Endothelial cell of umbilical vein (primary cell): ENCODE measurements around the gene SGPL1. TPM values are rescaled to one million over a fixed set of nuclear protein-coding genes. Genes with fewer than 3 reads are reported as not detected.

ENCODE experiments used
- BruUV-seq: library from RNA; stranded (reverse); fragments of 400-500 nt; replicated peaks from 2 replicates; lab custom pipeline; 2021; lab: Mats Ljungman, UMichigan
- CTCF ChIA-PET: fragments of 300-600, 350-600 bp; sonication (Branson Sonifier 250); formaldehyde crosslinking; loops from one replicate; lab custom pipeline; 2021; ENCODE audit warnings: antibody characterized with exemption, inconsistent platforms; lab: Charles Lee
- POLR2A ChIA-PET: fragments of 300-600, 350-600 bp; sonication (Branson Sonifier 250); formaldehyde crosslinking; loops from one replicate; lab custom pipeline; 2021; ENCODE audit warnings: antibody characterized with exemption, inconsistent platforms; lab: Charles Lee
- DNase-seq: peaks from one replicate; pipeline ENCODE4 v3.0.0-alpha.2; 2011; ENCODE audit warnings: low read depth, low spot score
- FAIRE-seq: peaks from 2 replicates; lab custom pipeline; 2011; peaks lifted over from hg19 to GRCh38; lab: Jason Lieb, UNC
- H2AFZ ChIP-seq: 2 replicates; pipeline ENCODE4 v1.6.0; 2012; ENCODE audit warnings: low read depth, low read length, control low read depth, inconsistent platforms
- H3K27ac ChIP-seq: 2 replicates; pipeline ENCODE4 v1.5.1; 2011; ENCODE audit warnings: low read depth, mild to moderate bottlenecking, control low read depth, low read length, moderate library complexity; ENCODE audit not compliant: insufficient read depth
- H3K27me3 ChIP-seq, 2 experiments: 2 replicates each; pipeline versions ENCODE4 v1.6.0 to v1.6.1; 2011; ENCODE audit warnings: low read length in 2 of 2, mixed read lengths in 1 of 2; ENCODE audit not compliant: control insufficient read depth in 2 of 2, insufficient read depth in 2 of 2
- H3K36me3 ChIP-seq, 2 experiments: 2 replicates in 1 of 2; 3 replicates in 1 of 2; pipeline ENCODE4 v1.5.1; 2011; ENCODE audit warnings: low read length in 2 of 2, mild to moderate bottlenecking in 1 of 2, moderate library complexity in 1 of 2; ENCODE audit not compliant: control insufficient read depth in 2 of 2, insufficient read depth in 2 of 2; ENCODE audit errors: extremely low read depth in 1 of 2
- H3K4me1 ChIP-seq: 3 replicates; pipeline ENCODE4 v1.5.1; 2011; ENCODE audit warnings: mild to moderate bottlenecking, low read length; ENCODE audit not compliant: control insufficient read depth, insufficient read depth; ENCODE audit errors: extremely low read depth
- H3K4me2 ChIP-seq: 2 replicates; pipeline ENCODE4 v1.6.1; 2011; ENCODE audit warnings: low read length, control low read depth, mixed read lengths; ENCODE audit not compliant: insufficient read depth
- H3K4me3 ChIP-seq, 3 experiments: fragments of 200-600 bp in 1 of 3; sonication (generic), shearing (Covaris generic) in 1 of 3; replicated peaks in 1 of 3; 2 replicates each; pipeline ENCODE4 v1.5.1; 2011 to 2016; ENCODE audit warnings: control low read depth in 3 of 3, low read length in 3 of 3, mild to moderate bottlenecking in 2 of 3, inconsistent platforms in 1 of 3, low read depth in 1 of 3, moderate library complexity in 1 of 3; ENCODE audit not compliant: insufficient read depth in 1 of 3
- H3K79me2 ChIP-seq: 2 replicates; pipeline ENCODE4 v1.6.0; 2012; ENCODE audit warnings: low read length, inconsistent platforms; ENCODE audit not compliant: control insufficient read depth, insufficient read depth
- H3K9ac ChIP-seq: replicated peaks from 2 replicates; pipeline ENCODE3; 2011; ENCODE audit warnings: low read length, control low read depth; ENCODE audit not compliant: insufficient read depth; ENCODE audit errors: extremely low read depth
- H3K9me1 ChIP-seq: replicated peaks from 3 replicates; pipeline ENCODE4 v1.6.0; 2011; ENCODE audit warnings: mild to moderate bottlenecking, low read length; ENCODE audit not compliant: control insufficient read depth, insufficient read depth; ENCODE audit errors: extremely low read depth
- H3K9me3 ChIP-seq: replicated peaks from 2 replicates; pipeline ENCODE4 v1.5.1; 2012; ENCODE audit warnings: low read length, inconsistent platforms; ENCODE audit not compliant: control insufficient read depth, insufficient read depth
- H4K20me1 ChIP-seq: replicated peaks from 2 replicates; pipeline ENCODE3; 2011; ENCODE audit warnings: mild to moderate bottlenecking, low read length; ENCODE audit not compliant: control insufficient read depth, insufficient read depth; ENCODE audit errors: extremely low read depth
- CTCF ChIP-seq, 2 donors: IDR thresholded peaks; 1 replicate in 1 of 2; 2 replicates in 1 of 2; pipeline ENCODE4 v1.5.1; 2011; ENCODE audit warnings: low read length in 2 of 2, mild to moderate bottlenecking in 2 of 2, moderate library complexity in 2 of 2, control low read depth in 1 of 2, inconsistent platforms in 1 of 2, low read depth in 1 of 2; ENCODE audit not compliant: insufficient read depth in 1 of 2; ENCODE audit errors: extremely low read depth in 1 of 2
- EZH2 ChIP-seq: IDR thresholded peaks from 2 replicates; pipeline ENCODE4 v1.6.1; 2012; ENCODE audit warnings: borderline replicate concordance, low read depth, mild to moderate bottlenecking, moderate library complexity, low read length, inconsistent platforms; ENCODE audit not compliant: severe bottlenecking
- FOS ChIP-seq: IDR thresholded peaks from 2 replicates; pipeline ENCODE4 v1.6.1; 2011; ENCODE audit warnings: mild to moderate bottlenecking, low read length, moderate library complexity, borderline replicate concordance; ENCODE audit not compliant: insufficient read depth
- GATA2 ChIP-seq: IDR thresholded peaks from 2 replicates; pipeline ENCODE4 v1.7.0; 2011; ENCODE audit warnings: low read depth, mild to moderate bottlenecking, moderate library complexity, mixed read lengths, low read length; ENCODE audit not compliant: insufficient read length, insufficient read depth
- JUN ChIP-seq: IDR thresholded peaks from 2 replicates; pipeline ENCODE4 v1.6.1; 2011; ENCODE audit warnings: borderline replicate concordance, low read depth; ENCODE audit not compliant: insufficient read length, insufficient read depth
- MAX ChIP-seq: IDR thresholded peaks from 2 replicates; pipeline ENCODE4 v1.6.1; 2011; ENCODE audit not compliant: insufficient read depth, insufficient read length
- MYC ChIP-seq: IDR thresholded peaks from one replicate; pipeline ENCODE4 v1.6.1; 2011; ENCODE audit warnings: mild to moderate bottlenecking, low read depth, low read length
- POLR2A ChIP-seq: IDR thresholded peaks from 2 replicates; pipeline ENCODE4 v1.6.1; 2012; ENCODE audit warnings: low read depth, mild to moderate bottlenecking, control low read depth, low read length
- POLR2AphosphoS5 ChIP-seq: IDR thresholded peaks from 2 replicates; pipeline ENCODE4 v1.6.1; 2012; ENCODE audit warnings: low read depth, mild to moderate bottlenecking, control low read depth, low read length, moderate library complexity; ENCODE audit not compliant: insufficient read depth
- dilution Hi-C: fragments of 300-500 bp; cut with MboI; formaldehyde crosslinking; loops from one replicate; pipeline ENCODE4 v1.15.0; 2019; ENCODE audit warnings: low sequenced_read_pairs; ENCODE audit not compliant: extremely low pct_ligation_motif_present
- intact Hi-C: fragments of 100-400 bp; cut with micrococcal nuclease; formaldehyde crosslinking; loops from one replicate; pipeline ENCODE4 v1.10.0; 2022
- polyA plus RNA-seq, 4 experiments: library from polyadenylated mRNA; depleted of rRNA in 3 of 4; stranded (reverse) in 3 of 4; unstranded in 1 of 4; fragments of >200 nt; gene quantifications; 2 replicates each; pipeline versions ENCODE4 v1.2.1 to v1.2.3, GENCODE V29; 2011 to 2012; ENCODE audit warnings: missing spikeins in 1 of 4
- total RNA-seq: library from RNA; stranded (reverse); gene quantifications from 2 replicates; pipeline ENCODE4 v1.2.3, GENCODE V29; 2021

Gene SGPL1
- total and polyA plus RNA-seq, 2 donors (not counting 3 experiments of a cell fraction or from before 2014, with no cell fraction given), result 11.4 to 25.2 TPM

DNA sequence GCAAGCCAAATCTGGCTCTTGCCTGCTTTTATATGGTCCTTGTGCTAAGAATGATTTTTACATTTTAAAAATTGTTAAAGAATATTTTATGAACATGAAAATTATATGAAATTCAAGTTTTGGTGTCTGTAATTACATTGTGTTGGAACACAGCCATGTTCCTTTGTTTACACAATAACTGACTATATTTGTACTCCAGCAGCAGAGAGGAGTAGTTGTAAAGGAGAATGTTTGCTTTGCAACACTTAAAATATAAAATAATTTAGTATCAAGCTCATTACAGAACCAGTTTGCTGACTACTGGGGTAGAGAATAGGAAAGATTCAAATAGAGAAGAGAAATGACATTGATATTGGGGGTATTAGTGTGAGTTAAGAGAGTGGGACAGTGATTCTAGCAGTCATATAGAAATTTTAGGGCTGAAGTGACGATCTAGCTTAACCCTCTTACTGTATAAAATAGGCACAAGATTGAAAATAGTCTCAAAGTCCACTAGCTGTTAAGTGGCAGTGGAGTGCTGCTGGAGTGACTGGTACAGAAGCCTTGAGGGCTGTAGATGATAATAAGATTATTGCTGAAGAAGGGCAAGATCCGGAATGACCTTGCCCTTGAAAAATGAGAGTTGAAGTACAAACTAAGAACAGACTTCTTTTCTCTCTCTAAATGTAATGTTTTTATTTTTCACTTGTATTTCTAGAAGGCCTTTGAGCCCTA lies 28.2 kb downstream of the SGPL1 start:
- no peak for DNase-seq
- Histone ChIP-seq H3K27ac (no peak overlapping the region), H3K79me2 (peaks cover 7% of the 10 kb centered on the region), H3K4me2 (no peak overlapping the region), H3K27me3 (no peaks in the 10 kb centered on the region), H3K9me1 (no peaks in the 10 kb centered on the region), H2AFZ (no peak overlapping the region), H3K36me3 (peaks cover 2 to 6% of the 10 kb centered on the region in 2 experiments), H3K4me1 (no peaks in the 10 kb centered on the region), H3K9ac (no peak overlapping the region), H4K20me1 (no peaks in the 10 kb centered on the region), H3K4me3 (no peak overlapping the region), H3K9me3 (no peaks in the 10 kb centered on the region)
- POLR2A ChIA-PET, result no interaction called here
- intact Hi-C loops, result no loop called here
- no peak for FAIRE-seq
- no TSS peak for BruUV-seq
- TF ChIP-seq MAX (no peak), EZH2 (no peak), MYC (no peak), POLR2A (no peak), JUN (no peak), GATA2 (no peak), FOS (no peak)
- dilution Hi-C loops, result no loop called here
- CTCF ChIA-PET, result interaction anchor here (0.8 to 1.6 kb wide), 2 partner anchors 11 to 212 kb away, joined by 4 read pairs; no protein-coding TSS in a partner anchor

DNA sequence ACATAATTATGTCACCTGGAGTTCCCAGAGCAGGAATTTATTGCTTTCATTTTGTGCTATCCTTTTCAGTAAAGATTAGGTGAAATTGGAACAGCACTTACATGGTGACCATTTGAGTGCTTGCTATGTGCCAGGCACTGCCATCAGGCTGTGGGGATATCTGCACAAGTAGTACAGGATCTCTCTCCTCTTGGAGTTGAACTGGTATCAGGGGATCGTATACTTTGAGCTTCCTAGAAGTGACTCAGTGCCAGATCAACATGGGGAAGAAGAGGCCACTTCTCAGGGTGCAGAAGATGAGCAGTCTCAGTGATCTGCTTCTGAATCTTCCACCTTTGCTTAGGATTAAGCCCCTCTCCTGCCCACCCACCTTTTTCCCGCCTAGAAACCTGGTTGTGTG lies 29.5 kb downstream of the SGPL1 start:
- no peak for FAIRE-seq
- BruUV-seq, result no TSS peak
- Histone ChIP-seq H3K4me1 (no peaks in the 10 kb centered on the region), H3K9me3 (no peaks in the 10 kb centered on the region), H3K27me3 (no peaks in the 10 kb centered on the region), H3K79me2 (peaks cover 7% of the 10 kb centered on the region), H3K4me2 (no peak overlapping the region), H3K36me3 (peaks cover 2 to 6% of the 10 kb centered on the region in 2 experiments), H3K9ac (no peak overlapping the region), H4K20me1 (no peaks in the 10 kb centered on the region), H2AFZ (no peak overlapping the region), H3K9me1 (no peaks in the 10 kb centered on the region), H3K27ac (no peak overlapping the region), H3K4me3 (no peak overlapping the region)
- intact Hi-C loops, result no loop called here
- no peak for DNase-seq
- CTCF ChIA-PET, result interaction anchor here (1.3 to 2.2 kb wide), 3 partner anchors 10 to 23 kb away, joined by 3 to 12 read pairs (median 4); no protein-coding TSS in a partner anchor
- TF ChIP-seq CTCF (IDR thresholded peaks at IDR 0.05; ENCODE audit: extremely low read depth in 1 of 2, insufficient read depth in 1 of 2, low read depth in 1 of 2, low read length in 2 of 2) (no peak), EZH2 (no peak), MAX (no peak), FOS (no peak), JUN (no peak), MYC (no peak), POLR2A (no peak), POLR2AphosphoS5 (no peak), GATA2 (no peak)
- POLR2A ChIA-PET, result no interaction called here
- dilution Hi-C loops, result no loop called here
